GM10248 (cell line): ENCODE results near the gene UQCC3.

Source experiments
- CTCF ChIA-PET: fragments of 300-600 bp; sonication (Branson Sonifier 250); formaldehyde crosslinking; extraction: SDS; loops from one replicate; lab custom pipeline; 2021; ENCODE audit warnings: antibody characterized with exemption; lab: Yijun Ruan, JAX
- POLR2A ChIA-PET: fragments of 350-650 bp; sonication (Branson Sonifier 250); formaldehyde crosslinking; extraction: SDS; loops from one replicate; lab custom pipeline; 2020; ENCODE audit warnings: antibody characterized with exemption; lab: Yijun Ruan, JAX
- DNase-seq: peaks from one replicate; pipeline ENCODE4 v3.0.0; 2012; ENCODE audit errors: extremely low spot score
- CTCF ChIP-seq: IDR thresholded peaks from 2 replicates; pipeline ENCODE4 v1.5.1; 2012; ENCODE audit warnings: mild to moderate bottlenecking, low read depth; ENCODE audit errors: extremely low read depth, missing control alignments, control extremely low read depth

The UQCC3 gene

GRCh38 chr11:62665075-62665598 is 6.3 kb upstream of the UQCC3 start, which contains the start of the genes C11orf98 and CSKMT:
TSS of gene C11orf98 (minus strand) at chr11:62665210. CDS start at chr11:62665169, 41 bp downstream.
TSS of gene CSKMT (plus strand) at chr11:62665312. CDS start at chr11:62665880, 568 bp downstream.
- no peak for TF ChIP-seq CTCF
- ChIA-PET POLR2A (interaction anchor here (0.5 to 3.8 kb wide), 53 partner anchors 9 to 1526 kb away, joined by 3 to 95 read pairs (median 6); partner anchors contain the start of genes B3GAT3, EEF1G, GANAB and HNRNPUL2), CTCF (interaction anchor here (0.8 to 2.1 kb wide), 20 partner anchors 8 to 240 kb away, joined by 3 to 11 read pairs (median 5); partner anchors contain the start of genes B3GAT3 and SLC3A2)
- DNase-seq: peak; percentile 96

GRCh38 chr11:62665599-62666258 is 5.7 kb upstream of the UQCC3 start:
- DNase-seq: peak; percentile 52
- TF ChIP-seq CTCF: no peak
- POLR2A ChIA-PET: interaction anchor here (0.6 to 3.8 kb wide), 44 partner anchors 10 to 217 kb away, joined by 3 to 95 read pairs (median 8); partner anchors contain the start of genes B3GAT3, EEF1G, GANAB and HNRNPUL2
- CTCF ChIA-PET: interaction anchor here (0.9 to 2.6 kb wide), 21 partner anchors 8 to 241 kb away, joined by 3 to 12 read pairs (median 7); partner anchors contain the start of genes B3GAT3 and SLC3A2

GRCh38 chr11:62666259-62666926 is 5.1 kb upstream of the UQCC3 start:
- no peak for TF ChIP-seq CTCF
- peak; percentile 9 for DNase-seq
- CTCF ChIA-PET: interaction anchor here (1.1 to 2.6 kb wide), 10 partner anchors 8 to 242 kb away, joined by 3 to 12 read pairs (median 8); partner anchors contain the start of gene SLC3A2
- POLR2A ChIA-PET: interaction anchor here (0.6 to 3.8 kb wide), 21 partner anchors 10 to 175 kb away, joined by 3 to 95 read pairs (median 17); partner anchors contain the start of genes B3GAT3, EEF1G, GANAB and INTS5

GRCh38 chr11:62667460-62667859 is 4.0 kb upstream of the UQCC3 start:
- no peak for DNase-seq
- CTCF ChIA-PET: interaction anchor here (1.2 to 2.6 kb wide), 6 partner anchors 9 to 243 kb away, joined by 4 to 12 read pairs (median 6); no protein-coding TSS in a partner anchor
- POLR2A ChIA-PET: interaction anchor here (0.9 to 3.8 kb wide), 7 partner anchors 9 to 174 kb away, joined by 3 to 95 read pairs (median 6); partner anchors contain the start of genes B3GAT3, INTS5, LBHD1 and TUT1
- no peak for TF ChIP-seq CTCF

GRCh38 chr11:62669420-62670161 is 1.9 kb upstream of the UQCC3 start:
- ChIA-PET POLR2A (interaction anchor here (0.7 to 1.4 kb wide), 2 partner anchors 78 to 513 kb away, joined by 3 to 5 read pairs; partner anchors contain the start of gene TUT1), CTCF (interaction anchor here (0.6 to 5.1 kb wide), 6 partner anchors 11 to 117 kb away, joined by 3 to 34 read pairs (median 4); partner anchors contain the start of gene LRRN4CL)
- no peak for TF ChIP-seq CTCF
- no peak for DNase-seq
